Measurements from ENCODE around the gene OR8D1.
"Not testable (repeated sequence)": the region's sequence is repeated elsewhere in the genome, so short reads cannot be mapped to it uniquely, and the experiment has no call there.

OR8D1 gene

DNA sequence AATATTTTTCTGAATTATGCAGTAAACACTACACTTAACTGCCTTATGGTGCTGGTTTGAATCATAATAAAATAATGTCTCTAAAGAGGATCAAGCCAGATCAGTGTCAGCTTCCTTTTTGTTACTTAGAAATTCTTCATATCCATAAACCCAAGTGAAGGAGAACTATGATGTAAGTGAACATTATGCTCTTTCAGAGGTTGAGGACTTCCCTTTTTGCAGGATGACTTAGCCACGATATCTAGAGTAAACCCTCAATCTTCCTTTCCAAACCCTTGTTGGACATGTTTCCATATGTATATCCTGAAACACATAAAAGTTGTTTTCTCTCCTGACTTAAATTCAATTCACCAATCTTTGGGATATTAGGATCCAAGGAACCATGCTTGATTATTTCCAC lies 19.1 kb downstream of the OR8D1 start:
- no peak for DNase-seq (ENCODE audit: low read depth in 2 of 3, low spot score in 2 of 3)

DNA sequence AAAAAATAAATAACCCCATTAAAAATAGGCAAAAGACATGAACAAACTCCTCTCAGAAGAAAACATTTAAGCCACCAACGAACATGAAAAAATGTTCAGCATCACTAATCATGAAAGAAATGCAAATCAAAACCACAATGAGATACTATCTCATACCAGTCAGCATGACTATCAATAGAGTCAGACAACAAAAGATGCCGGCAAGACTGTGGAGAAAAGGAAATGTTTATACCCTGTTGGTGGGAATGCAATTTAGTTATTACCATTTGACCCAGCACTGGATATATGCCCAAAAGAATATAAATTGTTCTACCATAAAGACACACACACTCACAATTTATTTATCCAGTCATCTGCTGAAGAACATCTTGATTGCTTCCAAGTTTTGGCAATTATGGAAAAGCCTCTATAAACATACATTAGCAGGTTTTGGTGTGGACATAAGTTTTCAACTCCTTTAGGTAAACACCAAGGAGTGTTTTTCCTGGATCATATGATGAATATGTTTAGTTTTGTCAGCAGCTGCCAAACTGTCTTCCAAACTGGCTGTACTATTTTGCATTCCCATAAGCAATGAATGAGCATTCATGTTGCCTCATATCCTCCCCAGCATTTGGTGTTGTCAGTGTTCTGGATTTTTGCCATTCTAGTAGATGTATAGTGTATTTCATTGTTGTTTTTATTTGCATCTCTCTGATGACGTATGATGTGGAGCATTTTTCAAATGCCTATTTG lies 28.0 kb downstream of the OR8D1 start:
- DNase-seq (ENCODE audit: low read depth in 2 of 3, low spot score in 2 of 3): no peak

DNA sequence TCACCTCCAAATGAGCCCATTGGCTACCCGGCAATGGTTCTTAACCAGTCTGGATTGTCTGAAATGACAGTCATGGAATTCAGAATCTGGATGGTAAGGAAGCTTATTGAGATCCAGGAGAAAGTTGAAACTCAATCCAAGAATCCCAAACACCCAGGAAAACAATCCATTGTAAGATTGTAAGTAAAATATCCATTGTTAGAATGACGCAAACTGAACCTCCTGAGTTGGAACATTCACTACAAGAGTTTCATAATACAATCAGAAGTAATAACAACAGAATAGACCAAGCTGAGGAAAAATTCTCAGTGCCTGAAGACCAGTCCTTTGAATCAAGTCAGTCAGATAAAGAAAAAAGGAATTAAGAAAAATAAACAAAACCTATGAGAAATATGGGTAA lies 35.5 kb downstream of the OR8D1 start:
- no peak for DNase-seq (ENCODE audit: low read depth in 2 of 3, low spot score in 2 of 3)

DNA sequence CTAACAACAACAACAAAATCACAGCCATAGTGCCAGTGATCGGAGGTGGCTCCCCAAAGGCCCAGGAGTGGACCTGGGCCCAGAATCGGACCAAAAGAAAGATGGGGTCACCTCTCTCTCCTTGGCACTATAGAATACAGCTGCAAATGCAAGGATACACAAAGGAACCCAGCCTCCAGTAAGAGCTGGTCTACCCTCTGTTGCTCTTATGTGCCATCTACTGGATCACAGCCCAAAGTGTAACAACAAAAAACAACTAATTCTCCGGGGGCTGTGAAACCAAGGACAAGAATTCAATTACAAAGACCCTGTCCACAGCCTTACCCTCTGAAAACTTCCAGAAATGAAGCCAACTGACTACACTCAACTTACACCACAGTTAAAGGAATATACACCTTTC lies 35.9 kb downstream of the OR8D1 start:
- no peak for DNase-seq (ENCODE audit: low read depth in 2 of 3, low spot score in 2 of 3)

DNA sequence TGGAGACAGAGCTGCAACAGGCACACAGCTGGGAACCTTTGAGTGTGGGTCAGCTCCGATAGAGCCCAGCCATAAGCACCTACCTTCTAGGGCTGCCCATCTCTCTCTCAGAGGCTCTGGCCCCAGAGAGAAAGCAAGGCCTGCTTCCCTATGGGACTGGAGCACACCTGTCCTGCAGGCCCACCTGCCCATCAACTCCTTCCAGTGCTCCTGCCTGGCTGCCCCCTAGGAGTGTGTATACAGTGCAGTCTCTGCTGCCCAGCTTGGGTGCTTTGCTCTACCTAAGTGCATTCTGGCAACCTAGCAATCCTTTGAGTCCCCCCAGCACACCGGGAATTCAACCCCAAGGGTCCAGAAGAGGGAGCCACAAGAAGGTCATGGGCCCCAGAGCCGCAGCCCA lies 36.5 kb downstream of the OR8D1 start:
- DNase-seq (ENCODE audit: low read depth in 2 of 3, low spot score in 2 of 3): no peak

DNA sequence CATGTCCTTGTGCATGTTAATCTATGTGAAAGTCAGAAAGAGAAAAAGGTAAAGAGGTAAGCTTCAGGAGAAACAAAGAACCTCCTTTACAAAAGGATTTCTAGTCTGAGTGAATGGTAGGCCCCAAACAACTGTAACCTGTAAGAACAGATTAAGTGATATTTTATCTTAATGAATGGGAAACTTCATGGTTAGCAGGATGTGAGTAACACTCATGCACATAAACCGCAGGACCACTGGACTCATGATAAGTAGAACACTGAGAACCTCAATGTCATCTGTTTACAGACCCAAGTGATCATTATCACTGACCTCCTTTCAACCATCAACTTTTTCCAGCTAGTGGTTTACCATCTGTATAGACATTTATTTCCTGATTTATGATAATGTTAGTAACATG lies 37.7 kb downstream of the OR8D1 start:
- no peak for DNase-seq (ENCODE audit: low read depth in 2 of 3, low spot score in 2 of 3)

DNA sequence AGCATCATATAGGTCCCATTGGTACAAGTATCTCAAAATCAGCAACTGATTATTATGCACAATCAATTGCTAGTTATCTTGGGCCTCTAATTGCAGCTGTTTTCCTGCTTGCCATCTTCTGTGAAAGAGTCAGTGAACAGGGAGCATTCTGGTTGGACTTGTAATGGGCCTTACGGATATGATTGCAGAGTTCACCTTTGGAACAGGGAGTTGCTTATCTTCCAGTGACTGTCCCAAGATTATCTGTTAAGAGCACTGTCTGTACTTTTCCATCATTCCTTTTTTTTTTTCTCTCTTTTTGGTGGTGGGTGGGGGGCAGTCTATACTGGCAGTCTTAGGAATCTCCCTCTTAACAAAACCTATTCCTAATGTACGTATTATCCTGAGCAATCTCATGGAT lies 39.7 kb downstream of the OR8D1 start:
- DNase-seq (ENCODE audit: low read depth in 2 of 3, low spot score in 2 of 3): no peak

DNA sequence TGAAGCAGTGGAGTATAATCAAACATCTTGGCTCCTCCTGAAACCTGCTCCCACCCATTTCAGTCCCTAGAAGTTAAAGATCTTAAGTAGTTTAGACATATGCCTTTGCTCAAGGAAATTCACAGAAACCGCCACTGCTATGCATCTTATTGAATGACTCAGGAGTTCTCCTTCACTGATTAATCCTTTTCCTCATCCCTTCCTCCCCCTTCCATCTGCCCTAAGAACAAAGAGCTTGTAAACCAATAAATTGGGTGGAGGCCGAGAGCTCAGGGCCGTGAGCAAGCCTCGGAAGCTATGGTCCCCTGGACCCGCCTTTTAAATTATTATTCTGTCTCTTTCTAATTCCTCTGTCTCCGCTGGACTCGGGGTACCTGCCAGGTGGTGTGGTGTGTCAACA lies 42.9 kb downstream of the OR8D1 start:
- DNase-seq (ENCODE audit: low read depth in 2 of 3, low spot score in 2 of 3): not testable (repeated sequence)

DNA sequence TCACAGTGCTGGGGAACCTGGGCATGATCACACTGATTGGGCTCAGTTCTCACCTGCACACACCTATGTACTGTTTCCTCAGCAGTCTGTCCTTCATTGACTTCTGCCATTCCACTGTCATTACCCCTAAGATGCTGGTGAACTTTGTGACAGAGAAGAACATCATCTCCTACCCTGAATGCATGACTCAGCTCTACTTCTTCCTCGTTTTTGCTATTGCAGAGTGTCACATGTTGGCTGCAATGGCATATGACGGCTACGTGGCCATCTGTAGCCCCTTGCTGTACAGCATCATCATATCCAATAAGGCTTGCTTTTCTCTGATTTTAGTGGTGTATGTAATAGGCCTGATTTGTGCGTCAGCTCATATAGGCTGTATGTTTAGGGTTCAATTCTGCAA lies 48.7 kb downstream of the OR8D1 start:
- not testable (repeated sequence) for DNase-seq (ENCODE audit: low read depth in 2 of 3, low spot score in 2 of 3)

DNA sequence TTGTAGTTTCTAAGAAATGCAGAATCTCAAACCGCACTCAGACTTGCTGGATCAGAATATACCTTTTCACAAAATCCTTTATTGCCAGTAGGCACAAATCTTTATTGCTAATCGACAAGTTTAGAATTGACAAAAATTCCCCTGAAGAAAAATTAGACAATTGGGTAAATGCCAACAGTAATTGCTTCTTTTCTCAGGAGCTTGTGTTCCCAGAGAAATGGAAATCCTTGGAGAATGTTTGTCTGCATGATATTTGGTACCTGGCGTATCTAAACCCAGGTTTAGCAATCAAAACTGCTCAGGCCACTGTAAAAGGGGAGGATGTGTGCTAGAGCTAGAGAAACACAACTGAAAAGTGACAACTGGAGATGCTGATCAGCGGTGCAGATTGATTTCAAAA lies 57.7 kb downstream of the OR8D1 start, which contains the start of gene OR8G5:
Gene OR8G5 (plus strand): TSS at position 301 of the 400 bp plus-strand sequence. CDS start 8,556 bp downstream, outside the sequence.
- DNase-seq (ENCODE audit: low read depth in 2 of 3, low spot score in 2 of 3): no peak

Measured in activated CD8-positive, alpha-beta memory T cell treated with anti-CD3 and anti-CD28 coated beads for 48 hours (primary cell).